Fibroblast of skin of left quadriceps (primary cell): ENCODE measurements around the gene PCNA.
"Not testable (repeated sequence)": the region's sequence is repeated elsewhere in the genome, so short reads cannot be mapped to it uniquely, and the experiment has no call there.

ENCODE experiments used
- DNase-seq, 2 experiments: peaks; one replicate each; pipeline ENCODE4 v3.0.0-alpha.2; 2013; ENCODE audit warnings: low read depth in 2 of 2

The PCNA gene

GRCh38 chr20:5143851-5144250 is 24.1 kb upstream of the PCNA start:
- DNase-seq = no peak

DNA sequence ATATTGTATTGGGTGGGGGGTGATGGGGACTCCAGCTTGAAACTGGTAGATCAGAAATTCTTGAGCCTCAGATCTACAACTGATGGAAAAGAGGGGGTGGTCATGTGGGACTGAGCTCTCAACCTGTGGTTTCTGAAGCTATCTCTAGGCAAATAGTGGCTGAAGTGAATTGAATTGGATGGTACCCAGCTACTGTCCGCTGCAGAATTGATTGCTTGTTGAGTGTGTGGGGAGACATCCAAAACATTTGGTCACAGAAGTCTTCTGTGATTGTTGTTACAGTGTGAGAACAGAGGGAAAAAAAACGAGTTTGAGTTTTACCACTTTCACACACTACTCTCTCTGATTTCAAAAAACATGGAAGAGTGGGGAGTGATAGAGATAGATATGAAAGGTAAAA is 21.9 kb upstream of the PCNA start:
- no peak for DNase-seq

GRCh38 chr20:5140195-5140594 is 20.4 kb upstream of the PCNA start:
- no peak for DNase-seq

- no peak for DNase-seq
Measured at GRCh38 chr20:5136096-5136495, 16.3 kb upstream of the PCNA start.

DNA sequence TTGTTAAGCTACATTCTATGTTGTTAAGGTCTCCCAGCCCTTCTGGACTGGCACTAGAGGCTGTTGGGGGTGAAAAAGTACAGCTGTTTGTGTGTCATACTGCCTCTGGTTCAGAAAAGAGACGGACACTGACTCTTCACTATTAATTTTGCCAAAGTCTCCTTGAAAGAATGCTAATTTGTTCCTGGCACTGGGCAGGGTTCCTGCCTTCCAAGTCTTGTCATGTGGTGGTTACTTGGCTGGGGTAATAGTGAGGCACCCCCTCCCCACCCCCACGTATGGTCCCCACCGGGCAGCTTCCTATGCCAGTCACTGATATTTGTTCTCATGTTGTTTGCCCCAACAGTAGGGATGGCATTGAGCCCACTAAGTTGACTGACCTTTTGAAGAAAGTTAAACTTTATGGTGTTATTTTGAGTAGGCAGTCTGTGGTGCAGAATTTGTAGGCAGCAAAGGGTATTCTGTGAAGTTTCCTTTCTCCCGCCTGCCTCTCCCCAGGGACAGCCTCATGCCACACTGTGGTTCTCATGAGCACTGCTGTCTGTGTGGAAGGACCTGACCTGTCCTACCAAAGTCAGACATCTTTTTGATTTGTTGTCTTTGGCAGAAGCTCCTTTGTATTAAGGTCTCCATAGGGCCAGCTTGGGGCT is 15.7 kb upstream of the PCNA start:
- DNase-seq = no peak

GRCh38 chr20:5133998-5134397 is 14.2 kb upstream of the PCNA start:
- no peak for DNase-seq

DNA sequence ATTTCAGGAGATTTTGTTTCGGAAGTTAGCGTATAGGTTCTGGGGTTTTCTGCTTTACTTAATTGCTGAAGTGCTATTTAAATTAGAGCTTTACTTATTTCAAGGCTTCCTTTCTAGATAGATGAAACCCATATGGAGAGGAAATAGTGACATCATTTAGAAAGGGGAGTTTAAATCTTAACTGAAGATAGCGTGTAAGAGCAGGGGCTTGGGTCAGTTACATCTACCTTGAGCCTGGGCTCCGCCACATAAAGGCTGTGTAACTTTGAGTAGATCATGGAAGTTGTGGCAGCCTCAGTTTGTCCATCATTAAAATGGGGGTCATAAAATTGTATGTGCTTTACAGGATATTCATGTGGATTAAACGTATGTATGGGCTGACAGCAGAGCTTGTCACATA is 11.7 kb upstream of the PCNA start:
- DNase-seq = no peak

- no peak for DNase-seq
Measured at GRCh38 chr20:5128886-5129285, 9.1 kb upstream of the PCNA start.

GRCh38 chr20:5127859-5128424 is 8.2 kb upstream of the PCNA start:
- DNase-seq = no peak

DNA sequence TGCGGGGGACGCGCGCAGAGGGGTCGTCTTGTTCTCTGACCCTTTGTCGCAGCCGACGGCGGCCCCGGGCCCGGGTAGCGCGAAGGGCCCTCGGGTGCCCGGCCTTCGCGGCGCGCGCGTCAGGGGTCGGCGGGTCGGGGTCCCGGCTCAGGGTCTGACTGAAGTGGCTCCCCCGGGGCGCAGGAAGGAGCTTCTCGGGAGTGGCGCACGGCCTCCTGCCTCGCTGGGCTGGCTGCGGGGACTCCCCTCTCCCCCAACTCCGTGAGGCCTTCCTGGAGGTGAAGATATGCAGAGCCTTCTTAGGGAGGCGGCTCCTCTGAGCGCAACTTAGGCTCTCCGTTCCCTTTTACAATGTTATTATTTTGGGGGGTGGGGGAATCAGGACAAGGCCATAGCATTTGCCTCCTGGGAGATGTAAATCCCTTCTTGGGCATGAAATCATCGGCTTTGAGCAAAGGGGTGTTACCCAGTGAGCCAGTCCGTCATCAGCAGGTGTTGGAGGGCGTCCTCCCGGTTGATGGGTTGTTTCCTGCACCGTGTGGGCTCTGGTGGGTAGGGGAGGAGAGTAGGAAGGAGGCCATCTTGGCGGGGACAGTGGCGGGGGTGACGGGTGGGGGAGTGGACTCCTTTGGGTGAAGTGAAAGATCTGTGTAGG is 7.6 kb upstream of the PCNA start:
- no peak for DNase-seq

DNA sequence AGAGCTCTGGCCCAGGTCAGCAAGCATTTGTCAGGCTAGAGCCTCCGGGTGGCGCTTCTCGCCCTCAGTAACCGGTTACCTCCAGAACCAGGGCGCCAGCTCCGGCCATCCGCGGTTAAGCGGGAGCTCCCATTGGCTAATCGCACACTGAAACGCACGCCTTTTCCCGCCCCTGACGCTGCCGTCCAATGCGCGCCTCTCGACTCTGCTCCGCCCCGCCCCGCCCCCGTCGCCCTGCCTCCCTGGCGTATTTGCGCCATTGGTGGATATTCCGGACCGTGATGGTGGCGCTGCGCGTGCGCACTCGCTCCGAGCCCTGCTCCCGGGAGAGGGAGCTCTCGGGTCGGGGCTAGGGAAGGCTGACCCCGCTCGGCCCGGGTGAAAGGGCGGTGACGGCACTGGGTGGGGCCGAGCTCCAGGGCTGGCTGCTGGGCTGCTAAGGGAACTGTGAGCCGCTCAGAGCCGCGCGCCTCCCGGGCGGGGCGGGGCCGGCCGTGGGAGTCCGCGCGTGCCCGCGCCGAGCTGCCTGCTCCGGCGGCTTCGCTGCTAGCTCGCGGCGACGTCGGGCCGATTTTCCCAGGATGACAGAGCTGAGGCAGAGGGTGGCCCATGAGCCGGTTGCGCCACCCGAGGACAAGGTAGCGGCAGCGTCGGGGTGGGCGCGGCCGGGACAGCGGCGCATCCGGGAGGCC is 6.9 kb upstream of the PCNA start, which contains the start of gene CDS2:
TSS of gene CDS2 (plus strand) at position 497 of the 692 bp plus-strand sequence. CDS start at position 582, 85 bp downstream.
- DNase-seq = peak; percentile 96

DNA sequence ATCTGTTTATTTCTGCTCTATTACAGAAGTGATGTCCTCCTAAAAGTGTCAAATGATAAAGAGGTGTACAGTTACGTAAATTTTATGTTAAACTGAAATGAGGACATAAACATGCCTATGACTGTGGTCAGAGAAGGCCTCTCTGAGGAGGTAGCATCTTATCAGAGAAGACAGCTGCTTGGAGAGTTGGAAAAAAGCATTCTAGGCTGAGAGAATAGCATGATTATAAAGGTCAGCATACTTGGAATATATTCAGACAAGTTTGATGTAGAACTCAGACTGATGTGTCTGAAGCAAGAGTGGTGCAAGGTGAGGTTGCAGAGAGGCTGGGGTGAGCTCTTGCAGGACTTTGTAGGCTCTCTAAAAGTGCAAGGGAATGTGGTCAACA is 3.1 kb upstream of the PCNA start:
- no peak for DNase-seq

DNA sequence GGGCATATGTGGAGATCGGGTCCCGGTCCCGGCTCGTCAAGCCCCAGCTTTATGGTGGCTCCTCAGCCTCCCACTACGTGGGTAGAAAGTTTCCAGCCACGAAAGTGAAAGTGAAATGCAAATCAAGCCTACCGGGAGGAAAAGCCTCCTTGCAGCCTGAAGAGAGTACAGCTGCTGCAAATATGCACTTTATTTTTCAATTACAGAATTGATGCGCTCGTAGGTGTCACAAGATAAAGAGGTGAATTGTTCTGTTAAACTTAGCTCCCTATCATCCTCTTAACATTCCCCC is 373 bp upstream of the PCNA start:
- no peak for DNase-seq

DNA sequence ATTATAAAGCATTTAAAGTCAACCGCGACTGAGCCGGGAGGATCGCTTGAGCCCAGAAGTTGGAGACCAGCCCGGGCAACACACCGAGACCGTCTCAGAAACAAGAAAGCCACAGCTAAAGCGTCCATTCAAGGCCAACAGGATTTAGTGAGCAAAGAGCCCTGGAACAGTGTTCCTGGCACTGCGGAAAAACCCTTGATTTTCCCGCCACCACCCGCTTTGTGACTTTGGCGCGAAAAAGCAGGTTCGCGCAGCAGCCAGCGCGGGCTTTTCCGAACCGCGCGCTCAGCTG is 669 bp downstream of the PCNA start:
- DNase-seq = no peak

DNA sequence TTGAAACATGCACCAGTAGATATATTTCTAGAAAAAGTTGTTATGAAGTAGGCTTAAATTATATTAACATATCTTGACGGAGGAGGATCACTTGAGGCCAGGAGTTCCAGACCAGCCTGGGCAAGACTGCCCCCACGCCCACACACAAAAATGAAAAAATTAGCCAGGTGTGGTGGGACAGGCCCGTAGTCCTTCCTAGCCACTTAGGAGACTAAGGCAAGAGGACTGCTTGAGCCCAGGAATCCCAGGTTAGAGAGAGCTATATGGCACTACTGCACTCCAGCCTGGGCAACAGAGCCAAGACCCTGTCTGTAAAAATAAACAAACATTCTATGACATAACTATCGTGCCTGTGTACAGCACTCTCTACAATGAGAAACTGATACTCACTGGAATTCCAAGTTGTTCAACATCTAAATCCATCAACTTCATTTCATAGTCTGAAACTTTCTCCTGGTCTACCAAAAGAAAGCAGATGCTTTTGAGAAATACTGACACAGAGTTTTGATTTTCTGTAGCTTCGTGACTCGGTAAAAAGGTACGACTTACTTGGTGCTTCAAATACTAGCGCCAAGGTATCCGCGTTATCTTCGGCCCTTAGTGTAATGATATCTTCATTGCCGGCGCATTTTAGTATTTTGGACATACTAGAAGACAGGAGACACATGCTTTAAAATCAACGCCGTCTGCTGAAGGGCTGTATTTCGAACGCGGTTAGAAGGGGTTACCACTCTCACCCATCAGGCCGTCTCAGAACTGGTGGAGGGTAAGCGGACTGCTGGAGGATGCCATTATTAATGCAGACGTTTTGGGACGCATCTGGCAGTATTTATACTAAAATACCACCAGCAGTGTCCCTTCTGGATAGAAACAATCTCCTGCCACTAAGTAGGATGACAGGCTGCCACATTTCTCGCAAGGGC is 1.3 kb downstream of the PCNA start:
- no peak for DNase-seq

- no peak for DNase-seq
Measured at GRCh38 chr20:5116875-5117274, 2.9 kb downstream of the PCNA start.

GRCh38 chr20:5114403-5114802 is 5.4 kb downstream of the PCNA start:
- no peak for DNase-seq

- no peak for DNase-seq
Measured at GRCh38 chr20:5113615-5113986, 6.2 kb downstream of the PCNA start.

DNA sequence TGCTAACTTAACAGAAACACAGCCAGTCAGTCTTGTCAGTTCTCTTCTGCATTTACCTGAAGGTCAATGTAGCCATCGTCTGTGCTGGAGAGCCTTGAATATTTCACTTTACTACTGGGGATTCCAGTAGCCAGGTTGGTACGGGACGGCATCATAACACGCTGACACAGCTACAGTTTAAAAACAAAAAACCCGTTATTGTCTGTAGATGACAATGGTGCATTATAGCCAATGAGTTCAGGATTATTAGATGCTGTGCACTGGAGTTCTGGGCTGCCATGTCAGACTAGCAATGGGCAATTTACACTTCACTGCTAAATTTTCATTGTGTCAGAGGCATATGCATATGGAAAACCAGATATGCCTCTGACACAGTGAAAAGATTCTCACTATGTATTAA is 10.5 kb downstream of the PCNA start:
- no peak for DNase-seq

GRCh38 chr20:5104479-5104878 is 15.3 kb downstream of the PCNA start:
- DNase-seq = no peak

DNA sequence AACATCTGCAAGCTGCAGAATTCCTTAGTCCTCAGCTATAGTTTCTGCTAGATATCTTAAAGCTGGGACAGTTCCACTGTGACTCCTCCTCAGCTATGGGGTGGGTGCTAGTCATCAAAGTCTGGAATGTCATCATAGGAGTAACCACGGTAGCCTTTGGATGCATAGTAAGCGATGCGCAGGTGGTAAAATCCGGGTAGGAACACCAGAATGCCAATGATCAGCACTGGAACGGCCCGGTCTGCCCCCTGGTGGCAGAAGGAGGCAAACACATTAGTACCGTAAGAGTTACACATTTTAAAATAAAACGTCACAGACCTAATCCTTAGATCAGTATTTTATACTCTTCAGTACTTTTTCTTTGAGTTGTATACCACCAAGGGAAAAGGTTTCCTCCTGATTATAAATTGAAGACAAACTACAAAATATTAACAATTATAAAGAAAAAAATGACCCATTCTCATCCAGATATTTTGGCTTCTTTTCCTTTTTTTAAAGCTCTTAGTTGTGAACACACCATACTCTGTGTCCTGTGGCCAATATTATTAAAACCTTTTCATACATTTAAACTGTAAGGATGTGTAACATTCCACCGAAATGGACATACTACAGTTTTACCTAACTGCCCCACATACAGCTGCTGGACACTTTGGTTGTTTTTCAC is 18.9 kb downstream of the PCNA start:
- peak; percentile 13 to 24 for DNase-seq

- not testable (repeated sequence) for DNase-seq
Measured at GRCh38 chr20:5099909-5100308, 19.8 kb downstream of the PCNA start.
